GM19328 (cell line): ENCODE results near the gene CLCN7.

Source experiments
- ATAC-seq: cut with Tn5 transposase; IDR thresholded peaks from one replicate; pipeline ENCODE4 v1.9.1; 2021; ENCODE audit warnings: mild to moderate bottlenecking, moderate library complexity; ENCODE audit not compliant: unreplicated experiment

The CLCN7 gene

GRCh38 chr16:1432388-1433262 is 42.2 kb downstream of the CLCN7 start:
- ATAC-seq, result no peak

GRCh38 chr16:1431497-1432270 is 43.1 kb downstream of the CLCN7 start:
- no peak for ATAC-seq

- ATAC-seq, result no peak
Measured at GRCh38 chr16:1430759-1431496, 43.9 kb downstream of the CLCN7 start, which contains the start of gene PERCC1. TSS of gene PERCC1 (plus strand) at chr16:1431078. CDS start at chr16:1432594, 1,516 bp downstream.

- ATAC-seq, result no peak
Measured at GRCh38 chr16:1430214-1430758, 44.5 kb downstream of the CLCN7 start.

- no peak for ATAC-seq
Measured at GRCh38 chr16:1429631-1430030, 45.2 kb downstream of the CLCN7 start.

- ATAC-seq, result no peak
Measured at GRCh38 chr16:1429012-1429411, 45.8 kb downstream of the CLCN7 start.

GRCh38 chr16:1428511-1428910 is 46.3 kb downstream of the CLCN7 start:
- ATAC-seq, result no peak

- ATAC-seq, result no peak
Measured at GRCh38 chr16:1427473-1428461, 47.1 kb downstream of the CLCN7 start.

GRCh38 chr16:1426734-1427471 is 47.9 kb downstream of the CLCN7 start:
- ATAC-seq, result no peak

- no peak for ATAC-seq
Measured at GRCh38 chr16:1425616-1426370, 49.0 kb downstream of the CLCN7 start.

- no peak for ATAC-seq
Measured at GRCh38 chr16:1424028-1424427, 50.8 kb downstream of the CLCN7 start.

- no peak for ATAC-seq
Measured at GRCh38 chr16:1422076-1422475, 52.8 kb downstream of the CLCN7 start.

- ATAC-seq, result peak; percentile 11
Measured at GRCh38 chr16:1420111-1420539, 54.7 kb downstream of the CLCN7 start.

GRCh38 chr16:1416521-1416941 is 58.3 kb downstream of the CLCN7 start:
- ATAC-seq, result no peak

GRCh38 chr16:1414532-1415260 is 60.1 kb downstream of the CLCN7 start, which contains the start of gene UNKL:
TSS of gene UNKL (minus strand) at chr16:1414704. CDS start at chr16:1414691, 13 bp downstream.
- ATAC-seq, result no peak

- ATAC-seq, result no peak
Measured at GRCh38 chr16:1413684-1414531, 60.9 kb downstream of the CLCN7 start.

- no peak for ATAC-seq
Measured at GRCh38 chr16:1412847-1413246, 62.0 kb downstream of the CLCN7 start.
